GM21737 (cell line): Measurements from ENCODE around the gene ATXN7L3.

Experiments used
- ATAC-seq: cut with Tn5 transposase; IDR thresholded peaks from one replicate; pipeline ENCODE4 v1.9.1; 2021; ENCODE audit warnings: mild to moderate bottlenecking, moderate library complexity; ENCODE audit not compliant: unreplicated experiment

The ATXN7L3 gene

DNA sequence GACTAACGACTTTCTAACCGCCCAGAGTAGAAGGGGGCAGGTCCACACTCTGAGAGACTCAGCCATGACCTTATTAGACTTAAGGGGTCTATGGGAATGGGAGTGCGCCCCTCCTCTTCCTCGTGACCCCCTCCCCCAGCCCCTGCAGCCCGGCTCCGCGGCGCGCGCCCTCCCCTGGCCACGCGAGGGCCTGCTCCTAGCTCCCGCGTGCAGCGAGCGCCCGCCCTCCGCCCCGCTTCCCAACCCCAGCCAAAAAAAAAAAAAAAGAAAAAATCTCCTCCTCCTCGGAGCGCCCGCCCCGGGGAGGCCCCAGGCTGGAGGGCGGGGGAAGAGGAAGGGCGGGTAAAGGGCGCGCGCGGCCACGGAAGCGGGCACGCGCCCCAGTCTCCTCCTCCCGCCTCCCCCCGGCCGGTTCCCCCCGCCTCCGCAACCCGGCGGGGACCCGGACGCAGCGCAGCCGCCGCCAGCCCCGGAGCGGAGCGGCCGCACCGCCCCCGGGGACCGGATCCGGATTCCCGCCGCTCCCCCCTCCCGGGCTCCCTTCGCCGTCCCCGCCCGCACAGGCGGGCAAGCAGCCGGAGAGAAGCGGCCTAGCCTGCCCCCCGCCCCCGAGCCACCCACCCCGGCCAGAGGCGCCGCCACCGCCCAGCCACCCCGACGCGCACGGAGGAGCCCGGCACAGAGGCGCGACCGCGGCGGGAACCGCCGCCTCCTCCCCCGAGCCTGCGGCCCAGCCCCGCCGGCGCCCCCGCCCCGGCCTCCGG, 18.8 kb upstream of the ATXN7L3 start:
- peak; percentile 29 for ATAC-seq

DNA sequence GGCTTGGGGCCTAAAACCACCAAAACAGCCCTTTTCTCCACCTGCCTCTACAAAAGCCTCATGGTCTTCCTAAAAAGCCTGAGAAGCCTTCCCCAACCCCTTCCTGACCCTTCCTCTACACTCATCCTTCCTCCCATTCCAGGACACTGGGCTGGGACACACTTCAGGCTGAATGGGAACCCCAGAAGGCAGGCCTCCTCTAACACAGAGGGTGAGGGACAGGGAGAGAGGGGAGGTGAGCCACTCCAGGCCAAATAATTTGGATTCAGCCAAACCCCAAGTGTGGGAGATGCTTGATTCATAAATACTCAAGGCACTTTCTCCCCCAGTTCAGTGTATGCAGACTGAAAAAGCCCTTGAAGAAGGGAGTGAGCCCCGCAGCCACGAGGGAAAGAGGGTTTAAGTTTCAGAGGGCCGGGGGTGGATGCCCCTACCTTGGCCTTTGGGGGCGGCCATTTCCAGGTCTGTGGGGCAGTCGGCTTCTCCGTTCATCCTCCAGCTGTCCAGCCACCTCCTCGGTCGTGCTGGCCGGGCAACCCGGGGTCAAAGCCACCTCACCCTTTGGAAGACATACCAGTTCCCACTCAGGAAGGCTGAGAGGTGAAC, 18.2 kb upstream of the ATXN7L3 start:
- ATAC-seq: no peak

DNA sequence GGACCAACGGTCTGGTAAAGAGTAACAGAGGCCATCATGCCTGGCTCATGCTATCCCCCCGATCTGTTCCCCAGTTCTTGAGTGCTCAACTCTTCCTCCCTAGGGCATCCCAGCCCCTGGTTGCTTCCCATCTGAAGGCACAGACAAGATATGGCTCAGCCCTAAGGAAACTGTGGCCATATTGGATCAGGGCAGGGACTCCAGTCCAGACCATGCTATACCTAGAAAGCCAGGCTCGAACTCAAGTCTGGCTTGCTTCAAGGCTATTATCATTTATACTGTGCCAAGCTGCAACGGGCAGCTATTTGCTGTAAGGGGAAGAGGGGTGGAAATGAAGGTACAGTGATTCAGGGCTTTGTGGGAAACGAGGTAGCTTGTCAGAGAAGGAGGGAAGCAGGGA, 17.0 kb upstream of the ATXN7L3 start:
- ATAC-seq: no peak

DNA sequence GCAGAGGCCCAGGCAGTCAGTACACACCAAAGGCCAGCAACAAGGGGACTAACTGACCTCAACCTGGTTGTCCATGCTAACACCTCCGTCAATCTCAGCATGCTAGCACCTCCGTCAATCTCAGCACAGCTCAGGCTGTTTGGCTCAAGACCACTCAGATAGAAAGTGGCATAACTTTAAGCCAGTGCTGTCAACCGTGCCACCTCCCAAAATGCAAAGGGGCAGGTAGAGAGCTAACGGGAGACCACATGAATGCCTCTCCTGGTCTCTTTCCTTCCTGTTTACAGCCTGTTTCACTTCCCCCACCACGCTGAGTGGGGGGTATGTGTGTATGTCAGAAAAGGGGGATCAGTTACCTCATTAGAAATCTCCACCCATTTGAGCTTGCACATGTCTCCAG, 16.5 kb upstream of the ATXN7L3 start:
- no peak for ATAC-seq

DNA sequence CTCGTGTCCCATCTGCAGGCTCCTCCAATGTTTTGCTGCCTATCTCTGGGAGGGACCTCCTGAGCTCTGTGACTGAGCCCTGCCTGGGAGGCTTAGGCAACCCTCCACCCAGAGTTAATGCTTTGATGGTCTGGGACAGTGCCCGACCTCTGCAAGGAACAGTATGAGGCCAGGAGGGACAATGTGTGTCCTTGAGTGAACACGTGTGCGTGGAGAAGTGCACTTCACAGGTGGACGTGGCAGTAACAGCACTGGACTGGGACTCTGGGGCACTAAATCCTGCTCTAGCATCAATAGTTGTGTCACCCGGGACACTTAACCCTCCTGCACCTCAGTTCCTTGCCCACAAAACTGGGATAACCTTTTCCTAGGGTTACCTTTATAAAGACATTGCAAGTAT, 15.2 kb upstream of the ATXN7L3 start:
- no peak for ATAC-seq

DNA sequence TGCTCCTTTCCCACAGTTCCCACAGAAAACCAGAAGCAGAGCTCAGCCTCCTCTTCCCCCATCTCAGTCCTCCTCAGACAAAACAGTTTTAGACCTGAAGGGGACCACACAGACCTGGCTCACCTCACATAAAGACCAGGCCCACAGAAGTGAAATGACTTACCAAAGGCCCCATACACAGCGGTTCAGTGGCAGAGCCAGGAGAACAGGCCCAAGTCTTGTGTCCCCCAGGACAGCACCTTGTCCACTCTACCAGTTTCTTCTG, 14.5 kb upstream of the ATXN7L3 start:
- no peak for ATAC-seq

DNA sequence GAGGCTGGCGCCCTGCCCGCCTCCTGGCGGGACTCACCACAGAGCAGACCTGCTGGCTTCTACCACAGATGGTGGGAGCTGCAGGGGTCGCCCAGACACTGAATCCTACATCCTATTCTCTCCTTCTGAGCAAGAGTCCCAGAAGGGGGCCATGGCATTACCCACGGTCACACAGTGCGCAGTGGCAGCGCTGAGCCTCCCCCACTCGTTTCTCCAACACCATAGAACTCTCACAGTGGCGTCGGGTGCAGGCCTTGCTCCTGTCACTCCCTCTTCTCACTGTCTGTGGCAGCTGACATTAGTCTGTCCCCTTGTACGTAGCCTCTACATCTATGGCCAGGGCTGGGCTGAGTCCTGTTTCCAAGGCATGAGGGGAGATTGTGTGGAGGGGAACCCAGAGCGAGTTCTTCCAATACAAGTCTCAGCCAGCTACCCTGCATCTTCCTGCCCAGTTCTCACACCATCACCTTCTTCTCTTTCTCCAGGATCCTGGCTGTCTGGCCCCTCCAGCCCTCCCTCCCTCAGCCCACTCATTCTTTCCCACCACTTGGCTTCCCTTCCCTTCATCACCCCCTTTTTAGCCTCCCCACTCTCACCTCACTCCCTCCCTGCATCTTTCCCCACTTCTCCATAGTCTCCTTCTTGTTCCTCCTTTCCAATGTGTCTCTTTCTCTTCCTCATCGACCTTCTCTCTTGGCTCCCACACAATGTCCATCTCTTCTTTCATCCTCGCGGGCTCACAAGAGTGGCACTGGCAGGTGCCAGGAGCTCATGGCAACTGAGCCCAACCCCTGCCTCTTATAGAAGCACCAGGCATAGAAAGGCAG, 13.9 kb upstream of the ATXN7L3 start:
- ATAC-seq: no peak

DNA sequence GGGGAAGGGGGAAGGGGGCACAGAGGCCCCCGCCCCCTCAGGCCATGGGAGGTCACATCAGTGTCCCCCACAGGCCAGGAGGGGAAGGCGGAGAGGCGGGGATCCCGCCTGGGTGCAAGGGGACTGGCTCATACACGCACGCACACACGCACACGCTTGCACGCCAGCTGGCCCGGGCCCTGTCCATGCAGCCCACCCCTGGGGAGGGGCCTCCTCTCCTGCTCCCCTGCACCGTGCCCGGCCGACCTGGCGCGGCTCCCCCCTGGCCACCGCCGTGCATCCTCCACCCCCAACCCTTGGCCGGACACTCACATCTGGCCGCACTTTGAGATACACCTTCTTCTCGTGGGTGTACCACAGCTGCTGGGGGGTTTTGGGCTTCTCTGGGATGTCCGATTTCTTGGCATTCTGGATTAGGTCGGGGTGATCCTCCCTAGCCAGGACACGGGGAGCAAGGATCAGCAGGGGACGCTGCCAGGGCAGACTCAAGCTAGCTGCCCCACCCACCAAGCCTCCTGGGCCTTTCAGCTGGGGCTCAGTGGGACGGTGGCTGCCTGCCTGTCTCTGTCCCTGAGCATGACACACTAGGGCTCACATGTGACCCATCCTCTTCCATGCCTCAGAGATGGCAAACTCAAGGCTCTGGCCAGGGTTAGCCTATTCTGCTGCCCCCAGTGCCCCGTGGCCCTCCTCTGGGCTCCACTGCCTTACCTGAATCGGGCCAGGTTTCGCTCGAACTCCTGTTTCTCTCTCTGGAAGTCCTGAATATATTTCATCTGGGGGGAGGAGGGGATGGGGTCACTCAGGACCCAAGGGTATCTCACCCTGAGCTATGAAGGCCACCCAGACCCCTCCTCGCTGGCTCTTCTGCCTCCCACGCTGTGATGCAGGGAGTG, 13.1 kb upstream of the ATXN7L3 start:
- no peak for ATAC-seq

DNA sequence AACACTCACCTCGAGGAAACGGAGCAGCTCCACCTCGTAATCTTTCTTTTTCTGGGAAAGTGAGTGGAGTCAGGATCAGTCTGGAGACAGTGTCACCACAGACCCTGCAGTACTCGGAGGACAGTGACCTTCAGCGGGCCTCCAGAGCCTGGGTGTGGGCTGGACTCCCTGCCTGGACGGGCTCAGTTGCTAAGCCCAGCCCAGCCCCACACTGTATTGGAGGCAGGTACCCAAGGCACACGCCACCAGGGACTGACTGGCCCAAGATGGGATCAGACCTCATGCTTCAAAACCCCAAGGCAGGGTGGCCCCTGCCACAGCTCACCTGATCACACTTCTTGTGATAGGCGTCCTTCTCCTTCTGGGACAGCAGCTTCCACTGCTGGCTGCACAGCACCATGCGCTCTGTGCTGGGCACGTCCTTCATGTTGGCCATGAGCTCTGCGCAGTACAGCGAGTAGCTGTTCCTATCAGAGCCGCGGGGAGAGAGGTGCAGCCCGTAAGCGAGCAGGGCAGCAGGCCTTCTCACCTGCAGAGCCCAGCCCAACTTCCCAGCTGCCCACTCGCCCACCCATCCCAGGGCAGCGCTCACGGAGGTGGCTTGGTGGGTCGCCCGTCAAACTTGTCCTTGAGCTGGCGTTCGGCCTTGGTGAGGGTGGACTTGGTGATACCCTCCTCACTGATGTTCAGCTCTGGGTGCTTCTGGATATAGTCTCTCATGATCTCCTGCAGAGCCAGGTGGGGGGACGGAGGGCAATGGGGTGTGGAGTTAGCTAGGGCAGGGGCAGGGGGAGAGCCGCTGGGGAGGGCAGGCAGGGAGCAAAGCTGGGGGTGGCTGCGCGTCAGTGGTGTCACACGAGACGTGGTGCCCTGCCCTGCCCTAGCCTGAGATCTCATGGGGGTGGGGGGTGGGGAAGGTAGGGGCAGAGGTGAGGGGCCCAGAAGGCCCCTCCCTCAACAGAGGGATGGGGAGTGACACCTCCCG, 11.9 kb upstream of the ATXN7L3 start:
- ATAC-seq: no peak

DNA sequence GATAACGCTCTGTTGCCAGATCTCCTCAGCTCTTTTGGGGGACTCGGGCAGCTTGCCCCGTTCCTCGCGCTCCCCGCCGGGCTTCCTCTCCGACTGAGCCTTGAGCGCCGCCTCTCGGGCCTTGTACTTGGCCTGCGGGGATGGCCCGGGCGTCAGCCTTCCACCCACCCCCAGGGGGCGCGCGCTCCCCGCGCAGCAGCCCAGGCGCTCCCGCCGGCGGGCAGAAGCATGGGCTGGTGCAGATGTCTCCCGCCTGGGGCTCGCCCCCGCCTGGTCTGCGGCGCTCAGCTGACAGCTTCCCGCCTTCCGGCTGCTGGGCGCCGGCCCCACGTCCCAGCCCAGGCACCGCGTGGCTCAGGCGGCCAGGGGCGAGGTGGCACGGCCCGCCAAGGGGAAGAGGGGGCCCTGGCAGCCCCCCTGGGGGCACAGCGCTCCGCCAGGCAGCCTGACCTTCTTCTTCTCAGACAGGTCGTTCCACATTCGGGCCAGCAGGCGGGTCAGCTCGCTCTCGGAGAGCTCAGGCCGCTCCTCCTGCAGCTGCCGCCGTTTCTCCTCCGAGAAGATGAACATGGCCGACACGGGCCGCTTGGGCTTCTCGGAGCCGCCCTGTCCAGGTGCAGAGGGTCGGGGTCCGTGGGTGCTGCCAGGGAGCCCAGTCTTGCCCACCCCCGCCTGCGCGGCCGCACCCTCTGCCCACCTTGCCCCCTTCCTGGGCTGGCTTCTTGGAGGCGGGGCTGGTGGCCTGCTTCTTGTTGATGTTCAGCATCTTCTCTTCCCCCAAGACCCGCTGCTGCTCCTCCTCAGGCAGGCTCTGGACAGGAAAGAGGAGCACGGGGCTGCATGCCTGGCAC, 10.9 kb upstream of the ATXN7L3 start:
- ATAC-seq: peak; percentile 70

DNA sequence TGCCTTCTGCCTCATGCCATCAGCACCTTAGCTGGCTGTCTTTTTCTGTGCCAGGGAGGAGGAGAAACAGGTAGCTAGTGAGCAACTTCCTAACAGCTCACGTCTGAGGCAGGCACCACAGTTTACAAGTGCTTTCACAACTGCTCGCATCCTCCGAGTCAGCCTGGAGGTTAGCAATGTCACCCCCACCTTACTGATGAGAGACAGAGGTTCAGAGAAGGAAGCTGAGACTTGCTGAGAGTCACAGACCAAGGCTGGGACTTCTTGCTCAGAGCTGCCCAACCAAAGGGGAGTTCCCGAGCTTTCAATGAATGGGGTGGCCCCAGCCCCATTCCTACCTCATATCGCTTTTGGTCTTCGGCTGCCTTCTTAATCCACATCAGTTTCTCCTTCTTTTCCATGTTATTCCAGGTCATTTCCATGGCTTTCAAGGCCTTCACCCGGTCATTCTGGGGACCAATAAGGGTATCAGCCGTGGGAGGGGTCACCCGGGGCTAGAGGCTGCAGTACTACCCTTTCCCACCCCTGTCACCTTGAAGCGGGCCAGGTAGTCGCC, 10.2 kb upstream of the ATXN7L3 start:
- ATAC-seq: no peak

DNA sequence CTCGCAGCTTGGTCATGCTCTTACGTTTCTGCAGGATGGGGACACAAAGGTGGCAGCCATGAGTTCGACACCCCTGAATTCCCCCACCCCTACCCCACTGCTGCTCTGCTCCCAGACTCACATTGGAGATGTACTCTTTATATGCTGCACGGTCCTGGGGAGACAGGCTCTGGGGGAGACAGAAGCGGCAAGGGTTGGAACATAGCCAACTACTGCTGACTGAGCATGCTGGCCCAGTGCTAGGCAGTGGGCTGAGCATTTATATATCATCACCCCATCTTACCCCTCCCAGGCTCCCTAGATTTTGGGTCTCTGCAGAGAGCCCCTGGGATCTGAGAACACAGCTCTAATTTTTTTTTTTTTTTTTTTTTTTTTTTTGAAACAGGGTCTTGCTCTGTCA, 8.1 kb upstream of the ATXN7L3 start:
- ATAC-seq: no peak

DNA sequence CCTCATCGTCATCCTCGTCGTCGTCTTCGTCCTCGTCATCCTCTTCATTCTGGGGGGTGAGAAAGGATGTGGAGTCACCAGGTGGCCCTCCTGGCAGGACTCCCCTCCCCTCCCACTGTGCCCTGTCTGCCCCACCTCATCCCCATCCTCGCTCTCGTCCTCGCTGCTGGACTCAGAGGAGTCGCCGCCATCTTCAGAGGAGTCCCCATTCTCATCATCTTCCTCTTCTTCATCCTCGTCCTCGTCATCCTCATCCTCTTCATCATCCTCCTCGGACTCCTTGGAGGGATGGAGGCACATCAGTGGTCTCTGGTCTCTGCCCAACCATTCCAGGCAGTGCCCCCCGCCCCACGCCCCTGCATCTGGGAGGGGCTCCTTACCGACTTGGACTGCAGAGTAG, 7.6 kb upstream of the ATXN7L3 start:
- no peak for ATAC-seq

DNA sequence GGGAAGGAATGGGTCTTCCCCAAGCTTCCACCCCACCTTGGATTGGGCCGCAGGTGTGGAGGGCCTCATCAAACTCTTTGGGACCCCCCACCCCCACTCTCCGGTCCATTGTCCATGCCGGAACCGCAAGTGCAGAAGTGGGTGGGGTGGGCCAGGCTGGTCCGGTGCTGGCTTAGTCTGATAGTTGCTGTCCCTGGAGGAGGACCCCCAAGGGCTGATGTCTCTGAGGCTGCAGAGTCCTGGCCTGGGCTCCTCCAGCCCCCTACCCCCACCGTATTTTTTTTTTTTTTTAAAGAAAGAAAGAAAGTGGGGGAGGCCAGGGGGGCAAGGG, 7.1 kb upstream of the ATXN7L3 start:
- no peak for ATAC-seq

DNA sequence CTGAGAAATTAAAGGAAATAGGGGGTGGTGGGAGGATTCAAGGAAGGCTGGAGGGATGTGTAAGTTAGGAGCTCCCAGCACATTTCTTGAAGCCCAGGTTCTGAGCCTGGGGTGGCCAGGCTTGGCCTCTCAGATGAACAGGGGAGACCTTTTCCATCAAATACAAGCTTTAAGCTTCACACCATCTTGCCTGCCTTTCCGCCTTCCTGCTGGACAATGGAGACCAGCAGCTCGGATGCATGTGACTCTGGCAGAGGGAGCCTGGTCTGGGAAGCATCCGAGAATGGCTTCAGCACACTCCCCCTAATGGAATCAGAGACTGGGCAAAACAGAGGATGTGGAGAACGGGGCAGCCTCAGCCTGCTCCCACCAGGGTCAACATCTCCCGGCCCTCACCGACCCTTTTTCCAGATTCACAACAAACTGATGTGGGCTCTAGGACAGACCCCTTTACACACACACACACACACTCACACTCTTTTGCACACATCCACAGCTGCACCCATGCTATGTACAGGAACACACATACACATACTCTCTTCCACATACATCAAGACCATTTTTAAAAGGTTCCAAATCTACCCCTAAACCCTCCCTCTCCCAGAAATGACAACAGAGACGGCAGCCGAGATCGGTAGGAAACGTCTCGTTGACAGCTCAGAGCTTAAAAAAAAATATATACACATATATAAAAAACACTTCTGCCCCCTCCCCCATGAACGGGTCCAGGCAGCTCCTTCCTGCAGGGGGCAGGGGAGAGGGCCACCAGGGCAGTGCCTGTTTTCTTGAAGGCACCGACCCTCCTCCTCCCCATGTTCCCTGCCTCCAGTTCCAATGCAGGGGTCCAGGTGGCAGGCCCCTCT, 6.5 kb upstream of the ATXN7L3 start:
- ATAC-seq: no peak

DNA sequence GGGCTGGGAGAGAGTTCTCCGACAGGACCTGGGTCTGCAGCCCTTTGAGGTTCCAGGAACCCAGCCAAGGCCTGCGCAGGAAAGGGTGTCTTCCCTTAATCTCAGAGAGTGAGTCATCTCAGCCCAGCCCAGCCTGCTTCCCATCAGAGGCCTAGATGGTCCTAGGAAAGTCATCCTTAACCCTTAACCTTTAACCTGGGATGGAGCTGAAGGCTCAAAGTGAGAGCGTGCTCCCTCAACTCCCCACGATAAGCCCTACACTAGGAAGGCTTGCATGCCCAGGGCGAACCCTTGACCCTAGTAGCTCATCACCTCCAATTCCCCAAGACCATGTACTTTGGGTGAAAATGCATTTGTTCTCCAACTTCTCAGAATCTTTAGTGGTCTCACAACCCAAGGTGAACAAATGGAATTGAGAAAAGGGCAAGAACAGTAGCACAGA, 4.8 kb upstream of the ATXN7L3 start:
- no peak for ATAC-seq

DNA sequence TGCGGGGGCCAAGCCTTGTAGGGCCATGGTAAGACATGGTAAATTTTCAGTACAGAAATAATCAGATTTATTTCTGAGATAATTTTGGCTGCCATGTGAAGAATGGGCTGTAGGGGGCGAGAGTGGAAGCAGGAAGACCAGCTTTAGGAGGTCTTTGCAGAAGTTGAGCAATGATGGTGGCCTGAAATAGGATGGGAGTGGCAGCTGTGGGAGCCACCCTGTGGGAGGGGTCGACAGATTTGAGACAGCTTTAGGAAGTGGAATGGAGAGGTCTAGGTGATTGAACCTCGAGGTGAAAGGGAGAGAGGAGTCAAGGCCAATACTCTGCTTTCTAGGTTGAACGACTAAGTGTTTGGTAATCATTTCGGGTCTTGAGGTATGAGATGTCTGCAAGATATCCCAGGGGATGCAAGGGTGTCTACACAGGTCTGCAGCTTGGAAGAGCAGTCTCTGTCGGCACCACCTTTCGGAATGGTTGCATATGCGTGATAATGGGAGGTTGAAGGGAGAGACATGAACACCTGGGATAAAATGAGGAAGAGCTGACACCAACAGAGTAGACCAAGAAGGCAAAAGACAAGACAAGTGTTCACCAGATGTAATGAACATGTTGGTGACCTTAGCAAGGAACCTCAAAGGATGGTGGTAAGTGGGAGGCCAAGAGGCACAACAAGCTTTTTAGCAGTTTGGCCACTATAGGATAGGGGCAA, 4.2 kb upstream of the ATXN7L3 start:
- ATAC-seq: no peak
